K562 (cell line): Measurements from ENCODE around the gene MTHFD2. TPM values are rescaled to one million over a fixed set of nuclear protein-coding genes. Genes with fewer than 3 reads are reported as not detected.
A peak's percentile ranks its signal among the peaks of the same experiment; 100 is the strongest.

Experiments
- ATAC-seq: fragments of 200-7000 bp; cut with Tn5 transposase; 3 replicates; pipeline ENCODE4 v1.9.1; 2020; ENCODE audit warnings: moderate library complexity
- BruUV-seq: library from RNA; stranded (reverse); fragments of 400-500 nt; replicated peaks from 2 replicates; lab custom pipeline; 2021; lab: Mats Ljungman, UMichigan
- CTCF ChIA-PET: fragments of 300-600 bp; formaldehyde crosslinking; extraction: SDS; loops from one replicate; lab custom pipeline; 2021; ENCODE audit warnings: low intra/inter-chr PET ratio; lab: Yijun Ruan, JAX
- POLR2A ChIA-PET: fragments of 300-600, 350-650 bp; sonication (Branson Sonifier 250); formaldehyde crosslinking; extraction: SDS; loops from one replicate; lab custom pipeline; 2021; ENCODE audit warnings: antibody characterized with exemption, inconsistent platforms; lab: Yijun Ruan, JAX
- DNase-seq, 4 experiments: peaks; one replicate each; pipeline versions ENCODE4 v3.0.0 to v3.0.0-alpha.2; 2011 to 2018; ENCODE audit warnings: low spot score in 3 of 4, mixed read lengths in 3 of 4; ENCODE audit errors: extremely low read depth in 1 of 4
- FAIRE-seq: peaks from 2 replicates; lab custom pipeline; 2011; peaks lifted over from hg19 to GRCh38; lab: Jason Lieb, UNC
- H2AFZ ChIP-seq: 2 replicates; pipeline ENCODE4 v1.6.0; 2011; ENCODE audit warnings: low read depth, low read length, control low read depth, inconsistent platforms
- H3K27ac ChIP-seq: fragments of 200-600 bp; 3 replicates; pipeline ENCODE4 v1.8.0; 2011; ENCODE audit warnings: low read depth, mild to moderate bottlenecking, control low read depth, inconsistent platforms, low read length, moderate library complexity, mixed read lengths; ENCODE audit errors: extremely low read depth
- H3K27me3 ChIP-seq, 2 experiments: fragments of 300-600 bp in 1 of 2; 2 replicates in 1 of 2; 3 replicates in 1 of 2; pipeline versions ENCODE4 v1.6.0 to v1.8.0; 2011; ENCODE audit warnings: inconsistent platforms in 2 of 2, low read length in 2 of 2, mild to moderate bottlenecking in 1 of 2, mixed read lengths in 1 of 2, moderate library complexity in 1 of 2; ENCODE audit not compliant: control insufficient read depth in 2 of 2, insufficient read depth in 2 of 2
- H3K36me3 ChIP-seq: fragments of 300-600 bp; 3 replicates; pipeline ENCODE4 v1.8.0; 2011; ENCODE audit warnings: mild to moderate bottlenecking, low read length, inconsistent platforms; ENCODE audit not compliant: control insufficient read depth, insufficient read depth
- H3K4me1 ChIP-seq, 2 experiments: fragments of 200-600 bp in 1 of 2; replicated peaks in 1 of 2; 2 replicates in 1 of 2; 3 replicates in 1 of 2; pipeline versions ENCODE4 v1.5.1 to v1.8.0; 2011; ENCODE audit warnings: inconsistent platforms in 2 of 2, low read length in 2 of 2, mild to moderate bottlenecking in 1 of 2, mixed read lengths in 1 of 2, moderate library complexity in 1 of 2; ENCODE audit not compliant: control insufficient read depth in 2 of 2, insufficient read depth in 2 of 2
- H3K4me2 ChIP-seq: 2 replicates; pipeline ENCODE4 v1.6.1; 2011; ENCODE audit warnings: low read length, control low read depth, inconsistent platforms, mixed read lengths; ENCODE audit not compliant: insufficient read depth
- H3K4me3 ChIP-seq: fragments of 200-600 bp; sonication (generic), shearing (Covaris generic); 2 replicates; pipeline ENCODE4 v1.5.1; 2016; ENCODE audit warnings: control low read depth, inconsistent platforms
- H3K79me2 ChIP-seq: fragments of 200-600 bp; 3 replicates; pipeline ENCODE4 v1.8.0; 2011; ENCODE audit warnings: low read length, inconsistent platforms; ENCODE audit not compliant: control insufficient read depth, insufficient read depth
- H3K9ac ChIP-seq, 2 experiments: 2 replicates each; pipeline versions ENCODE4 v1.6.0 to v1.6.1; 2011; ENCODE audit warnings: low read depth in 2 of 2, low read length in 2 of 2, control low read depth in 1 of 2, inconsistent platforms in 1 of 2, mild to moderate bottlenecking in 1 of 2, mixed read lengths in 1 of 2; ENCODE audit not compliant: insufficient read depth in 1 of 2
- H3K9me1 ChIP-seq: one replicate; pipeline ENCODE4 v1.6.0; 2011; ENCODE audit warnings: inconsistent platforms, mild to moderate bottlenecking, low read length, moderate library complexity; ENCODE audit not compliant: control insufficient read depth, insufficient read depth
- H3K9me3 ChIP-seq: replicated peaks from 2 replicates; pipeline ENCODE4 v1.5.1; 2011; ENCODE audit warnings: low read depth, low read length, inconsistent platforms; ENCODE audit not compliant: control insufficient read depth, insufficient read depth
- H4K20me1 ChIP-seq: replicated peaks from 2 replicates; pipeline ENCODE4 v1.6.1; 2011; ENCODE audit warnings: low read length, inconsistent platforms, mixed read lengths; ENCODE audit not compliant: control insufficient read depth, insufficient read depth
- CTBP1 ChIP-seq: fragments of 450-650 bp; IDR thresholded peaks from 2 replicates; pipeline ENCODE4 v1.6.1; 2016; ENCODE audit warnings: borderline replicate concordance
- FOXA3 ChIP-seq, 2 experiments: fragments of 450-650 bp in 1 of 2; sonication (generic) in 1 of 2; formaldehyde crosslinking; IDR thresholded peaks in 1 of 2; conservative IDR thresholded peaks in 1 of 2; 2 replicates each; pipeline versions ENCODE4 v1.4.0 to v1.8.0; 2020 to 2022; ENCODE audit warnings: mild to moderate bottlenecking in 2 of 2, missing genetic modification reagents in 1 of 2
- GATA2 ChIP-seq: sonication (generic); formaldehyde crosslinking; IDR thresholded peaks from 2 replicates; pipeline ENCODE4 v1.4.0; 2020; ENCODE audit warnings: mild to moderate bottlenecking, missing genetic modification reagents
- HNRNPL ChIP-seq: fragments of 200-400 bp; formaldehyde crosslinking; IDR thresholded peaks from 2 replicates; pipeline ENCODE4 v1.6.1; 2017; ENCODE audit warnings: low read depth, mild to moderate bottlenecking, low read length
- KDM2B ChIP-seq: fragments of 250-450 bp; sonication (Bioruptor Pico); IDR thresholded peaks from 2 replicates; pipeline ENCODE4 v1.8.0; 2021; ENCODE audit warnings: mild to moderate bottlenecking, moderate library complexity
- RBM25 ChIP-seq: fragments of 200-400 bp; formaldehyde crosslinking; IDR thresholded peaks from 2 replicates; pipeline ENCODE4 v1.6.1; 2018; ENCODE audit warnings: low read length, low read depth, moderate library complexity; ENCODE audit not compliant: severe bottlenecking
- ZNF384 ChIP-seq: IDR thresholded peaks from 2 replicates; pipeline ENCODE4 v1.6.1; 2012; ENCODE audit warnings: low read depth, low read length, improper control_type of control experiment
- WGBS: fragments of 100-300 bp; shearing (Covaris generic); methylation state at CpG from one replicate; pipeline ENCODE4 v1.1.6; 2016; ENCODE audit warnings: low coverage, mixed read lengths; ENCODE audit not compliant: insufficient coverage; ENCODE audit errors: missing lambda C conversion rate; 5-methylcytosine and 5-hydroxymethylcytosine counted together
- in situ Hi-C: fragments of 300-500 bp; cut with MboI; formaldehyde crosslinking; loops from 4 replicates; pipeline ENCODE4 v1.15.0; 2018; ENCODE audit warnings: inconsistent platforms, mixed read lengths
- intact Hi-C: fragments of 100-400 bp; cut with micrococcal nuclease; formaldehyde crosslinking; loops from 2 replicates; pipeline ENCODE4 v1.14.2; 2022
- polyA plus RNA-seq, 8 experiments: library from polyadenylated mRNA; depleted of rRNA in 4 of 8; stranded (reverse) in 5 of 8; unstranded in 3 of 8; fragments of >200 nt; fragmentation: Nextera tagmentation in 2 of 8; fragmentation: Illumina TruSeq in 1 of 8; extraction: Ambion mirVana in 2 of 8; extraction: Trizol in 1 of 8; gene quantifications; 2 replicates each; pipeline versions ENCODE4 v1.2.1 to v1.2.3, GENCODE V29; 2011 to 2014; ENCODE audit warnings: inconsistent platforms in 1 of 8, missing spikeins in 1 of 8
- total RNA-seq, 7 experiments: library from RNA; depleted of rRNA in 6 of 7; stranded (reverse); fragments of >200 nt in 6 of 7; fragmentation: Illumina TruSeq in 2 of 7; extraction: Trizol in 2 of 7; gene quantifications; 2 replicates each; pipeline versions ENCODE4 v1.2.1 to v1.2.3, GENCODE V29; 2011 to 2021; ENCODE audit warnings: low replicate concordance in 1 of 7
- TF ChIP-seq, protein P1 (sequence below), 2 experiments: fragments of 450-650 bp; formaldehyde crosslinking in 1 of 2; IDR thresholded peaks; 2 replicates each; pipeline versions ENCODE4 v1.4.0 to v1.6.1; 2014 to 2020; ENCODE audit warnings: mild to moderate bottlenecking in 2 of 2, borderline replicate concordance in 1 of 2, low read depth in 1 of 2

The MTHFD2 gene
- total and polyA plus RNA-seq, 9 of the 15 experiments (the other 6 are each of a cell fraction or from before 2014, with no cell fraction given) = 113 to 520 (median 234) TPM

DNA sequence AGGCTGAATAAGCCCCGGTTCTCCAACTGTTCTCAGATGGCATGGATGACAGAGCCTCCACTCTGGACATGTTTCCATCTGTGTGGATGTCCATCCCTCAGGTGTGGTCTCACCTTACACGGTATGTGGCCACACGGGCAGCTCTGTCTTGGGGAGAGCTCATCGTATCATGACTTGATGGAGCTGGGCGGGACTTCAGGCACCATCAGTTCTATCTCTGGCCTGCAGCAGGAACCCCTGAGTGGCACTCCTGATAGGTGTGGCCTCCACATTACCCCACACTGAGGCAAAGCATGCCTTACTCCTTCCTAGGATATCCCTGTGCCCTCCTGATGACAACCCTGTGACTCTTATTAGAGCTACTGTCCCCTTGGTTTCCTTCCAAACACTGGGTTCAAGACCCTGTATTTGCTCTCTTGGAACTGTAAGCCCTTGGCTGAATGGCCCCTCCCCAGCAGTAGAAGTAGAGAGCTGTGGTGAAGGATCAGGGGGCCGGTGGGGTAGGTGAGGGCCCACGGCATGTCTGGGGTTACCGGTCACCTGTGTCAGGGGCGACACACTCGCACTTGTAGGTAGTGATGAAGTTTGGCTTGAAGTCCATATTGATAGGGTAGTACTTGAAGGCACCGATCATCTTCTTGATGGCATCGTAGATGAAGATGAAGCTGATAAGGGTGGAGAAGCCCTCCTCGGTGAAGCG, 48.2 kb downstream of the MTHFD2 start:
- no peak overlapping the region for H3K4me3 ChIP-seq
- no peak overlapping the region for H3K27ac ChIP-seq
- DNase-seq (no peak), FAIRE-seq (no peak), ATAC-seq (peak; percentile 31; the same call in 1 of the 3 replicates)
- H3K27me3 ChIP-seq = peaks cover 0 to 16% of the 10 kb centered on the region in 2 experiments; a peak in 2 of 5 replicates
- BruUV-seq = no TSS peak
- ChIA-PET CTCF (no interaction called here), POLR2A (interaction anchor here (0.5 to 0.6 kb wide), 4 partner anchors 87 to 509 kb away, joined by 3 to 5 read pairs (median 4); partner anchors contain the start of gene TPRKB)
- intact Hi-C loops (no loop called here), in situ Hi-C loops (no loop called here)
- TF ChIP-seq RBM25 = no peak
- no peak for TF ChIP-seq GATA2 (CRISPR knock-in tag)
- no peak for TF ChIP-seq CTBP1
- no peak for TF ChIP-seq ZNF384
- no peak for TF ChIP-seq FOXA3 (CRISPR knock-in tag; conservative IDR thresholded peaks at IDR 0.05 in 1 of 2, IDR thresholded peaks at IDR 0.05 in 1 of 2)
- TF ChIP-seq, protein P1, sequence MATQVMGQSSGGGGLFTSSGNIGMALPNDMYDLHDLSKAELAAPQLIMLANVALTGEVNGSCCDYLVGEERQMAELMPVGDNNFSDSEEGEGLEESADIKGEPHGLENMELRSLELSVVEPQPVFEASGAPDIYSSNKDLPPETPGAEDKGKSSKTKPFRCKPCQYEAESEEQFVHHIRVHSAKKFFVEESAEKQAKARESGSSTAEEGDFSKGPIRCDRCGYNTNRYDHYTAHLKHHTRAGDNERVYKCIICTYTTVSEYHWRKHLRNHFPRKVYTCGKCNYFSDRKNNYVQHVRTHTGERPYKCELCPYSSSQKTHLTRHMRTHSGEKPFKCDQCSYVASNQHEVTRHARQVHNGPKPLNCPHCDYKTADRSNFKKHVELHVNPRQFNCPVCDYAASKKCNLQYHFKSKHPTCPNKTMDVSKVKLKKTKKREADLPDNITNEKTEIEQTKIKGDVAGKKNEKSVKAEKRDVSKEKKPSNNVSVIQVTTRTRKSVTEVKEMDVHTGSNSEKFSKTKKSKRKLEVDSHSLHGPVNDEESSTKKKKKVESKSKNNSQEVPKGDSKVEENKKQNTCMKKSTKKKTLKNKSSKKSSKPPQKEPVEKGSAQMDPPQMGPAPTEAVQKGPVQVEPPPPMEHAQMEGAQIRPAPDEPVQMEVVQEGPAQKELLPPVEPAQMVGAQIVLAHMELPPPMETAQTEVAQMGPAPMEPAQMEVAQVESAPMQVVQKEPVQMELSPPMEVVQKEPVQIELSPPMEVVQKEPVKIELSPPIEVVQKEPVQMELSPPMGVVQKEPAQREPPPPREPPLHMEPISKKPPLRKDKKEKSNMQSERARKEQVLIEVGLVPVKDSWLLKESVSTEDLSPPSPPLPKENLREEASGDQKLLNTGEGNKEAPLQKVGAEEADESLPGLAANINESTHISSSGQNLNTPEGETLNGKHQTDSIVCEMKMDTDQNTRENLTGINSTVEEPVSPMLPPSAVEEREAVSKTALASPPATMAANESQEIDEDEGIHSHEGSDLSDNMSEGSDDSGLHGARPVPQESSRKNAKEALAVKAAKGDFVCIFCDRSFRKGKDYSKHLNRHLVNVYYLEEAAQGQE (IDR thresholded peaks at IDR 0.05; ENCODE audit: borderline replicate concordance) = no peak
- TF ChIP-seq, protein P1 (CRISPR knock-in tag; IDR thresholded peaks at IDR 0.05; ENCODE audit: low read depth) = no peak
- no peak for TF ChIP-seq HNRNPL
- no peak for TF ChIP-seq KDM2B (CRISPR knock-in tag)
- H3K4me1 ChIP-seq = peaks cover 4 to 6% of the 10 kb centered on the region in 2 experiments; a peak in 2 of 5 replicates
- 15% methylated on average over 14 of the region's 14 CpGs for WGBS
- no peaks in the 10 kb centered on the region for H3K9me1 ChIP-seq
- H3K79me2 ChIP-seq = no peaks in the 10 kb centered on the region
- H3K4me2 ChIP-seq = no peak overlapping the region
- H3K36me3 ChIP-seq = no peaks in the 10 kb centered on the region
- no peak overlapping the region for H2AFZ ChIP-seq
- no peaks in the 10 kb centered on the region for H3K9me3 ChIP-seq
- no peak overlapping the region for H3K9ac ChIP-seq
- H4K20me1 ChIP-seq = 0 out of 2 replicates have a peak, but pooled peaks cover 6% of the 10 kb centered on the region
